ENCODE results near the gene UNC13C.
"Not testable (repeated sequence)": the region's sequence is repeated elsewhere in the genome, so short reads cannot be mapped to it uniquely, and the experiment has no call there.

DNA sequence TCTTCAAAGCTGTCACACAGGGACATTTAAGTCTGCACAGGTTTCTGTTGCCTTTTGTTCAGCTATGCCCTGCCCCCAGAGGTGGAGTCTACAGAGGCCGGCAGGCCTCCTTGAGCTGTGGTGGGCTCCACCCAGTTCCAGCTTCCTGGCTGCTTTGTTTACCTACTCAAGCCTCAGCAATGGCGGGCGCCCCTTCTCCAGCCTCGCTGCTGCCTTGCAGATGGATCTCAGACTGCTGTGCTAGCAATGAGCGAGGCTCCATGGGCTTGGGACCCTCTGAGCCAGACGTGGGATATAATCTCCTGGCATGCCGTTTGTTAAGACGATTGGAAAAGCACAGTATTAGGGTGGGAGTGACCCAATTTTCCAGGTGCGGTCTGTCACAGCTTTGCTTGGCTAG lies 472.0 kb downstream of the UNC13C start:
- TF ChIP-seq, protein P1, sequence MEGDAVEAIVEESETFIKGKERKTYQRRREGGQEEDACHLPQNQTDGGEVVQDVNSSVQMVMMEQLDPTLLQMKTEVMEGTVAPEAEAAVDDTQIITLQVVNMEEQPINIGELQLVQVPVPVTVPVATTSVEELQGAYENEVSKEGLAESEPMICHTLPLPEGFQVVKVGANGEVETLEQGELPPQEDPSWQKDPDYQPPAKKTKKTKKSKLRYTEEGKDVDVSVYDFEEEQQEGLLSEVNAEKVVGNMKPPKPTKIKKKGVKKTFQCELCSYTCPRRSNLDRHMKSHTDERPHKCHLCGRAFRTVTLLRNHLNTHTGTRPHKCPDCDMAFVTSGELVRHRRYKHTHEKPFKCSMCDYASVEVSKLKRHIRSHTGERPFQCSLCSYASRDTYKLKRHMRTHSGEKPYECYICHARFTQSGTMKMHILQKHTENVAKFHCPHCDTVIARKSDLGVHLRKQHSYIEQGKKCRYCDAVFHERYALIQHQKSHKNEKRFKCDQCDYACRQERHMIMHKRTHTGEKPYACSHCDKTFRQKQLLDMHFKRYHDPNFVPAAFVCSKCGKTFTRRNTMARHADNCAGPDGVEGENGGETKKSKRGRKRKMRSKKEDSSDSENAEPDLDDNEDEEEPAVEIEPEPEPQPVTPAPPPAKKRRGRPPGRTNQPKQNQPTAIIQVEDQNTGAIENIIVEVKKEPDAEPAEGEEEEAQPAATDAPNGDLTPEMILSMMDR (IDR thresholded peaks at IDR 0.05) = not testable (repeated sequence)
- TF ChIP-seq POLR2AphosphoS5, POLR2A (IDR thresholded peaks at IDR 0.05): not testable (repeated sequence)
